BLaER1 (cell line): ENCODE measurements around the gene EXTL1.
A peak's percentile ranks its signal among the peaks of the same experiment; 100 is the strongest.

Source experiments
- H3K27ac ChIP-seq: shearing (Covaris generic); formaldehyde crosslinking; 2 replicates; pipeline ENCODE4 v1.8.1; 2022
- H3K27me3 ChIP-seq: shearing (Covaris generic); formaldehyde crosslinking; 2 replicates; pipeline ENCODE4 v1.8.1; 2022
- H3K36me3 ChIP-seq: shearing (Covaris generic); formaldehyde crosslinking; 2 replicates; pipeline ENCODE4 v1.8.1; 2022
- H3K4me1 ChIP-seq: shearing (Covaris generic); formaldehyde crosslinking; 2 replicates; pipeline ENCODE4 v1.8.1; 2022
- H3K4me2 ChIP-seq: shearing (Covaris generic); formaldehyde crosslinking; 2 replicates; pipeline ENCODE4 v1.8.1; 2022
- H3K4me3 ChIP-seq: shearing (Covaris generic); formaldehyde crosslinking; 2 replicates; pipeline ENCODE4 v1.8.1; 2022
- H3K9ac ChIP-seq: shearing (Covaris generic); formaldehyde crosslinking; 2 replicates; pipeline ENCODE4 v1.8.1; 2022
- H3K9me3 ChIP-seq: shearing (Covaris generic); formaldehyde crosslinking; 2 replicates; pipeline ENCODE4 v1.8.1; 2022
- H4K20me1 ChIP-seq: shearing (Covaris generic); formaldehyde crosslinking; 2 replicates; pipeline ENCODE4 v1.8.1; 2022
- Cebpa-rat ChIP-seq: shearing (Covaris generic); IDR thresholded peaks from 2 replicates; pipeline ENCODE4 v1.8.1; 2022

The EXTL1 gene

GRCh38 chr1:26029864-26030481 lies 8.4 kb downstream of the EXTL1 start:
- Histone ChIP-seq H4K20me1 (no peaks in the 10 kb centered on the region), H3K9me3 (no peaks in the 10 kb centered on the region), H3K9ac (no peak overlapping the region), H3K4me2 (no peak overlapping the region), H3K27me3 (no peaks in the 10 kb centered on the region), H3K27ac (no peak overlapping the region), H3K4me1 (peaks cover 7% of the 10 kb centered on the region), H3K36me3 (no peaks in the 10 kb centered on the region), H3K4me3 (no peak overlapping the region)
- no peak for TF ChIP-seq Cebpa-rat

- Histone ChIP-seq H4K20me1 (no peaks in the 10 kb centered on the region), H3K4me2 (no peak overlapping the region), H3K4me1 (peaks cover 11% of the 10 kb centered on the region), H3K9ac (no peak overlapping the region), H3K9me3 (no peaks in the 10 kb centered on the region), H3K27ac (no peak overlapping the region), H3K36me3 (no peaks in the 10 kb centered on the region), H3K4me3 (no peak overlapping the region), H3K27me3 (no peaks in the 10 kb centered on the region)
- TF ChIP-seq Cebpa-rat = no peak
These were observed 9.6 kb downstream of the EXTL1 start for GRCh38 chr1:26031196-26031595.

- no peaks in the 10 kb centered on the region for H3K9me3 ChIP-seq
- H3K9ac ChIP-seq = no peak overlapping the region
- peaks cover 16% of the 10 kb centered on the region for H3K4me1 ChIP-seq
- no peak overlapping the region for H3K27ac ChIP-seq
- TF ChIP-seq Cebpa-rat = no peak
- no peaks in the 10 kb centered on the region for H3K27me3 ChIP-seq
- H4K20me1 ChIP-seq = no peaks in the 10 kb centered on the region
- no peaks in the 10 kb centered on the region for H3K36me3 ChIP-seq
- H3K4me2 ChIP-seq = no peak overlapping the region
- H3K4me3 ChIP-seq = no peak overlapping the region
These were observed 10.1 kb downstream of the EXTL1 start for GRCh38 chr1:26031611-26032220.

- no peak overlapping the region for H3K4me3 ChIP-seq
- no peaks in the 10 kb centered on the region for H3K27me3 ChIP-seq
- H3K36me3 ChIP-seq = no peaks in the 10 kb centered on the region
- H3K9ac ChIP-seq = no peak overlapping the region
- H3K4me1 ChIP-seq = peaks cover 24% of the 10 kb centered on the region
- H3K27ac ChIP-seq = no peak overlapping the region
- H3K4me2 ChIP-seq = no peak overlapping the region
- H3K9me3 ChIP-seq = no peaks in the 10 kb centered on the region
- TF ChIP-seq Cebpa-rat = no peak
- H4K20me1 ChIP-seq = no peaks in the 10 kb centered on the region
These were observed 11.2 kb downstream of the EXTL1 start for GRCh38 chr1:26032656-26033357.

GRCh38 chr1:26034504-26035202 lies 13.1 kb downstream of the EXTL1 start:
- Histone ChIP-seq H3K4me3 (peak overlapping the region; percentile 81), H3K27ac (no peak overlapping the region), H3K36me3 (no peaks in the 10 kb centered on the region), H3K9ac (peak overlapping the region; percentile 78), H3K4me1 (peaks cover 29% of the 10 kb centered on the region), H3K9me3 (no peaks in the 10 kb centered on the region), H3K27me3 (no peaks in the 10 kb centered on the region), H4K20me1 (no peaks in the 10 kb centered on the region), H3K4me2 (peak overlapping the region; percentile 99)
- no peak for TF ChIP-seq Cebpa-rat

- Histone ChIP-seq H3K4me3 (peak overlapping the region; percentile 81), H3K9ac (peak overlapping the region; percentile 78), H3K27me3 (no peaks in the 10 kb centered on the region), H4K20me1 (no peaks in the 10 kb centered on the region), H3K36me3 (no peaks in the 10 kb centered on the region), H3K4me2 (peak overlapping the region; percentile 99), H3K9me3 (no peaks in the 10 kb centered on the region), H3K27ac (no peak overlapping the region), H3K4me1 (peaks cover 29% of the 10 kb centered on the region)
- no peak for TF ChIP-seq Cebpa-rat
These were observed 13.8 kb downstream of the EXTL1 start for GRCh38 chr1:26035203-26035958.

GRCh38 chr1:26035959-26036755 lies 14.6 kb downstream of the EXTL1 start:
- Histone ChIP-seq H3K27me3 (no peaks in the 10 kb centered on the region), H3K36me3 (no peaks in the 10 kb centered on the region), H3K4me2 (peak overlapping the region; percentile 99), H3K9me3 (no peaks in the 10 kb centered on the region), H3K4me3 (peak overlapping the region; percentile 81), H3K4me1 (peaks cover 29% of the 10 kb centered on the region), H3K9ac (peak overlapping the region; percentile 78), H4K20me1 (no peaks in the 10 kb centered on the region), H3K27ac (no peak overlapping the region)
- no peak for TF ChIP-seq Cebpa-rat

GRCh38 chr1:26036756-26037281 lies 15.2 kb downstream of the EXTL1 start:
- no peak overlapping the region for H3K27ac ChIP-seq
- no peaks in the 10 kb centered on the region for H3K9me3 ChIP-seq
- H3K27me3 ChIP-seq = no peaks in the 10 kb centered on the region
- peaks cover 29% of the 10 kb centered on the region for H3K4me1 ChIP-seq
- H3K4me2 ChIP-seq = peak overlapping the region; percentile 99
- H3K9ac ChIP-seq = no peak overlapping the region
- no peak overlapping the region for H3K4me3 ChIP-seq
- no peaks in the 10 kb centered on the region for H4K20me1 ChIP-seq
- TF ChIP-seq Cebpa-rat = no peak
- H3K36me3 ChIP-seq = no peaks in the 10 kb centered on the region
